Activated naive CD8-positive, alpha-beta T cell treated with anti-CD3 and anti-CD28 coated beads, Interleukin-2, amount 50 U/mL, for 24 hours (primary cell): Measurements from ENCODE around the gene TCF4.
A peak's percentile ranks its signal among the peaks of the same experiment; 100 is the strongest.

ENCODE experiments used
- ATAC-seq: fragments of 150-1000 bp; cut with Tn5 transposase; one replicate; pipeline ENCODE4 v1.10.0; 2021
- DNase-seq: peaks from one replicate; pipeline ENCODE4 v3.0.0; 2021
- H3K27ac Mint-ChIP-seq: one replicate; pipeline ENCODE4 v1.8.0; 2021; ENCODE audit warnings: mild to moderate bottlenecking, mixed read lengths
- H3K27me3 Mint-ChIP-seq: one replicate; pipeline ENCODE4 v1.8.0; 2021; ENCODE audit warnings: mixed read lengths
- H3K36me3 Mint-ChIP-seq: one replicate; pipeline ENCODE4 v1.8.0; 2021; ENCODE audit warnings: low read depth, mixed read lengths
- H3K4me1 Mint-ChIP-seq: one replicate; pipeline ENCODE4 v1.8.0; 2021; ENCODE audit warnings: mixed read lengths
- H3K4me3 Mint-ChIP-seq: one replicate; pipeline ENCODE4 v1.8.0; 2021; ENCODE audit warnings: mild to moderate bottlenecking, moderate library complexity, mixed read lengths
- H3K9me3 Mint-ChIP-seq: one replicate; pipeline ENCODE4 v1.8.0; 2021; ENCODE audit warnings: mixed read lengths

TCF4 gene

GRCh38 chr18:55421615-55422419 lies 166.2 kb downstream of the TCF4 start:
- no peaks in the 10 kb centered on the region for H3K9me3 Mint-ChIP-seq
- H3K4me1 Mint-ChIP-seq: peaks cover 18% of the 10 kb centered on the region
- peaks cover 7% of the 10 kb centered on the region for H3K27me3 Mint-ChIP-seq
- no peak overlapping the region for H3K27ac Mint-ChIP-seq
- ATAC-seq (no peak), DNase-seq (no peak)
- H3K4me3 Mint-ChIP-seq: no peak overlapping the region
- no peaks in the 10 kb centered on the region for H3K36me3 Mint-ChIP-seq

GRCh38 chr18:55421308-55421614 lies 166.7 kb downstream of the TCF4 start:
- no peaks in the 10 kb centered on the region for H3K9me3 Mint-ChIP-seq
- H3K27me3 Mint-ChIP-seq: peaks cover 7% of the 10 kb centered on the region
- ATAC-seq (no peak), DNase-seq (no peak)
- H3K4me1 Mint-ChIP-seq: peaks cover 18% of the 10 kb centered on the region
- no peak overlapping the region for H3K4me3 Mint-ChIP-seq
- no peak overlapping the region for H3K27ac Mint-ChIP-seq
- no peaks in the 10 kb centered on the region for H3K36me3 Mint-ChIP-seq

- Mint-ChIP-seq H3K36me3 (no peaks in the 10 kb centered on the region), H3K4me3 (peak overlapping the region; percentile 45), H3K9me3 (no peaks in the 10 kb centered on the region), H3K4me1 (peaks cover 18% of the 10 kb centered on the region), H3K27me3 (peaks cover 7% of the 10 kb centered on the region), H3K27ac (no peak overlapping the region)
- DNase-seq (no peak), ATAC-seq (no peak)
Observed at GRCh38 chr18:55420665-55421307, 167.2 kb downstream of the TCF4 start.

GRCh38 chr18:55419947-55420664 lies 167.9 kb downstream of the TCF4 start:
- ATAC-seq (no peak), DNase-seq (no peak)
- H3K27me3 Mint-ChIP-seq: peaks cover 7% of the 10 kb centered on the region
- H3K9me3 Mint-ChIP-seq: no peaks in the 10 kb centered on the region
- H3K36me3 Mint-ChIP-seq: no peaks in the 10 kb centered on the region
- no peak overlapping the region for H3K27ac Mint-ChIP-seq
- peak overlapping the region; percentile 45 for H3K4me3 Mint-ChIP-seq
- peaks cover 18% of the 10 kb centered on the region for H3K4me1 Mint-ChIP-seq

DNA sequence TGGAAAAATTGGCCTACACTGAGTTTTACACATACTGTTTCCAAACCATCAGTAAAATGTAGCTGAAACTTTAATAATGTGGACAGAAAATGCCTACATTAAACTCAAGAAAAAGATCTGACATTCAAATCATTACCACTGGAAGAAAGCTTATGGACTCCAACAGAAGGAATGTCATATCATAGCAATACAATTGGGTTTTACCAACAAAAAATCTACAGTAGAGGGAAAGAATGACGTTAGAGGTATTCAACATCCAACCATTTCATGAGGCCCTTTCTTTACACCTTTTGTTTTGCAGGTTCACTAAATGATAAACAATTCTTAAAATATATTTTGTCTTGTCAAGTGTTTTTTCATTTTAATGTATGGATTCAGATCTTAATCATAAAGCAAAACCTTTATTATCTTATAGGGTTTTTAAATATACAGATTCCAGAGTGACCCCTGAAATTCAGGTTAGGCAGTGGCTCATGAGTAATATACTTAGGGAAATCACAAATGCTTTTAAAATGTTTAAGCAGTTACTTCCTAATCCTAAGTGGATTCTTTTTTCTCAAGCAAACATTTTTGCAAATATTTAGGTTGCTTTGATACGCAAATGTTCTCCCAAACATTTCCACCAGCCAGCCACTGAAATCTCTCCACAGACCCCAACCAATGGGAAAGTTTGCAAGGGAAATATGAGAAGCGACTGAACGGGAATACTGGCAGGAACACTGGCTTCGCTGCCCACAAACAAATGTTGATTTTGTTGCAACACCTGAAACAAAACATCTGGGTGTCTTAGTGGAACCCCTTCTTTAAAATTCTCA lies 168.7 kb downstream of the TCF4 start:
- H3K9me3 Mint-ChIP-seq: no peaks in the 10 kb centered on the region
- DNase-seq (no peak), ATAC-seq (no peak)
- no peak overlapping the region for H3K27ac Mint-ChIP-seq
- H3K27me3 Mint-ChIP-seq: peaks cover 7% of the 10 kb centered on the region
- no peak overlapping the region for H3K4me3 Mint-ChIP-seq
- no peaks in the 10 kb centered on the region for H3K36me3 Mint-ChIP-seq
- H3K4me1 Mint-ChIP-seq: peaks cover 18% of the 10 kb centered on the region

DNA sequence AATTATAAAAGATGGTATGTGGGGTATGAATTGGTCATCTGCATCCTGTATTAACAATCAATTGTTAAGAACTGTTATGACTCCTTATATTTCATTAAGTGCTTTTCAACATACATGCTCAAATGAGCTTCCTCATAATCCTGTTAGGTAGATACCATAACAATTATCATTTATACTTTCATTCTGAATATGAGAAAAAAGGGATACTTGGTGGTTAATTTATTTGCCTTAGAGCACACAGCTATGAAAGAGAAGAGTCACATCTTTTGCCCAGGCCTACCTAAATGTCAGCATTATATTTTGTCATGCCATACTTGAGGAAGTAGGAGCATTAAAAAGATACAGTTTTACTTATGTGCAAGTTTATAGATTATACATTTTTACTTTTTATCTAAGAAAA lies 169.6 kb downstream of the TCF4 start:
- Mint-ChIP-seq H3K4me3 (no peak overlapping the region), H3K27ac (no peak overlapping the region), H3K27me3 (peaks cover 7% of the 10 kb centered on the region), H3K36me3 (no peaks in the 10 kb centered on the region), H3K9me3 (no peaks in the 10 kb centered on the region), H3K4me1 (peaks cover 15% of the 10 kb centered on the region)
- ATAC-seq (no peak), DNase-seq (no peak)

DNA sequence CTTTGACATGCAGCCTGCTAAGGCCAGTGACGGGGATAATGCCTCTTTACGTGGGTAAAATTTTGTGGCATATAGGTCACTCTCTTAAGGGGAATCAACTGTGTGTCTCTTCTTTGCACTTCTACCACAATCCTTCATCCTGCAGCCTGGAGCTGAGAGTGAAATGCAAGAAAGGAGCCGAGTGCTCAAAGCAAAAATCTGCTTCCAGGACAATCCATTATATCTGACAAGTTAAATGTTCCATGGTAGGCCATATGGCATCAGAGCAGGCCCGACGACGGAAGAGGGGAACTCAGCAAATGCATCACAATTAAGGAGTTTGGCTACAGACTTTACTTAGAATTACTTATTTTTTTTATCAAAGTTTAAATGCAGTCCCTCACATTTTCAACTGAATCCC lies 171.2 kb downstream of the TCF4 start:
- H3K27ac Mint-ChIP-seq: no peak overlapping the region
- H3K9me3 Mint-ChIP-seq: no peaks in the 10 kb centered on the region
- H3K4me1 Mint-ChIP-seq: peaks cover 12% of the 10 kb centered on the region
- H3K36me3 Mint-ChIP-seq: no peaks in the 10 kb centered on the region
- H3K27me3 Mint-ChIP-seq: peaks cover 5% of the 10 kb centered on the region
- DNase-seq: no peak
- no peak overlapping the region for H3K4me3 Mint-ChIP-seq
- no peak for ATAC-seq

- Mint-ChIP-seq H3K27me3 (peaks cover 5% of the 10 kb centered on the region), H3K9me3 (no peaks in the 10 kb centered on the region), H3K4me1 (peaks cover 8% of the 10 kb centered on the region), H3K4me3 (no peak overlapping the region), H3K27ac (no peak overlapping the region), H3K36me3 (no peaks in the 10 kb centered on the region)
- peak; percentile 72 for ATAC-seq
- peak; percentile 82 for DNase-seq
Observed at GRCh38 chr18:55415258-55415871, 172.6 kb downstream of the TCF4 start.

DNA sequence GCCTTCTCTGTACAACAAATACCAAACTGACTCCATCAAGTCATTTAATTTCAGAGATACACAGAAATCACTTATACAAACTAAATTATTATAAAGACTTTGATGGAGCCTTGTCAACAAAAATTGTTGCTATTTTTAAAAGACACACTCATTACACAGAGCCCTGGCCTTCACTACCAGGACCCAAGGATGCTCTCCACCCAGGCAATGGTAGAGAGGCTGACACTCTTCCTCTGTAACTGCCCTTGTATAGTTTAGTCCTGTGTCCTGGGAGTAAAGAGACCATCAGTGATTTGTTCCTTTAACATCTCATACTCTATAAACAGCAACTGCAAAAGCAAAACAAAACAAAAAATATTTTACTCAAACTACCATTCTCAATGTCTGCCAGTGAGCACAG lies 173.5 kb downstream of the TCF4 start:
- Mint-ChIP-seq H3K4me1 (no peaks in the 10 kb centered on the region), H3K36me3 (no peaks in the 10 kb centered on the region), H3K27me3 (no peaks in the 10 kb centered on the region), H3K4me3 (no peak overlapping the region), H3K9me3 (no peaks in the 10 kb centered on the region), H3K27ac (no peak overlapping the region)
- DNase-seq (no peak), ATAC-seq (no peak)

DNA sequence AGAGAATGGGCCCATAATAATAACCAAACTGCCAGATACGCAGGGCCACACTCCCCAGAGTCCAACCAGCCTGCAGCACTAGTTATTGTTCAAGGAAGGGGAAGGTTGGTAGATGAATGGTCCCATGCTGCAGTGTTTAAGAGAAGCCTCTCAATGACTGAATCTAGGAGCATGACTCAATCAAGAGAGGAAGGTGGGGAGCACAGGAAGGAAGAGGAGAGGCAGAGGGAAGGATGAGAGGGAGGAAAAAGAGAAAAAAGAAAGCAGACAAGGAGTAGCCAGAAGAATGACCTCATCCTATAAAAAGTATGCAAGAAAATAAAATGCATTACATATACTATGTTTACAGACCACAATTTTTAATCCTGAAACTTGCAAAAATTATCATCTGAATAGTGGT lies 174.5 kb downstream of the TCF4 start:
- H3K27ac Mint-ChIP-seq: no peak overlapping the region
- no peak overlapping the region for H3K4me3 Mint-ChIP-seq
- ATAC-seq (no peak), DNase-seq (no peak)
- H3K4me1 Mint-ChIP-seq: no peaks in the 10 kb centered on the region
- H3K27me3 Mint-ChIP-seq: no peaks in the 10 kb centered on the region
- H3K36me3 Mint-ChIP-seq: no peaks in the 10 kb centered on the region
- no peaks in the 10 kb centered on the region for H3K9me3 Mint-ChIP-seq

DNA sequence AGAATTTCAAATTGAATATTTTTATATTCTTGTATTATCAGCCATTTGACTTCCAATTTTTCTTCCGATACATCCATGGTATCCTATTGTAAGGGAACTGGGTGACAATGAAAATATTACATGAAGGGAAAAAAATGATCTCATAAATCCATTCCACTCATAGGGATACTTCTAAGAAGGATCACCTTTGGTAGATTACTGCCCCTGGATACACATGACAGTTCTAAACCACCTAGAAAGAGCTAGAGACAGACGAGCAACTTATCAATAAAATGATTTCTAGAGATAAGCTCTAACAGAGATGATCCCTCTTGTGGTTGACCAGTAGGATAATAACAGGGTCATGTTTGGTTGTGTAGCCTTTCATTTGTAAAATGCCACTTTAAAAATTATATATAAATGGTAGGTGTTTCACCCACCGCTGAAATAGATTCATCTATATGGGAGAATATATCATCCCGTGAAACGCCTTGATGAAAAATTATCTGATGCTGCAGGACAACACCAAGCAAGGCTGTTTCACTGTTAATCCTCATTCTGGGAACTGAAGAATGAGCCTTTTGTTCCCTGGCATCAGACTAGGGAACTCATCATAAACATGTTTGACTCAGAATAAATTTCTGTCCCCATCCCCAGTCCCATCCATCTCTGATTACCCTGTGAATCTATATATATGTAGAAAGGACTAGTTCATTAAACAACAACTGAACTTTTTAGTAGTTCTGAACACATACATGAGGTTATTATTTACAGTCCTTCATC lies 180.0 kb downstream of the TCF4 start:
- H3K36me3 Mint-ChIP-seq: no peaks in the 10 kb centered on the region
- DNase-seq (no peak), ATAC-seq (no peak)
- H3K27me3 Mint-ChIP-seq: peaks cover 2% of the 10 kb centered on the region
- no peak overlapping the region for H3K4me3 Mint-ChIP-seq
- no peak overlapping the region for H3K27ac Mint-ChIP-seq
- no peaks in the 10 kb centered on the region for H3K9me3 Mint-ChIP-seq
- H3K4me1 Mint-ChIP-seq: peaks cover 6% of the 10 kb centered on the region

- H3K4me3 Mint-ChIP-seq: no peak overlapping the region
- peaks cover 6% of the 10 kb centered on the region for H3K4me1 Mint-ChIP-seq
- peaks cover 2% of the 10 kb centered on the region for H3K27me3 Mint-ChIP-seq
- no peaks in the 10 kb centered on the region for H3K36me3 Mint-ChIP-seq
- ATAC-seq (no peak), DNase-seq (no peak)
- H3K9me3 Mint-ChIP-seq: no peaks in the 10 kb centered on the region
- no peak overlapping the region for H3K27ac Mint-ChIP-seq
Observed at GRCh38 chr18:55407191-55407590, 180.8 kb downstream of the TCF4 start.

GRCh38 chr18:55406451-55406991 lies 181.5 kb downstream of the TCF4 start:
- Mint-ChIP-seq H3K4me1 (peaks cover 6% of the 10 kb centered on the region), H3K9me3 (no peaks in the 10 kb centered on the region), H3K36me3 (no peaks in the 10 kb centered on the region), H3K4me3 (no peak overlapping the region), H3K27me3 (peaks cover 2% of the 10 kb centered on the region), H3K27ac (no peak overlapping the region)
- DNase-seq (no peak), ATAC-seq (no peak)
